GM04504 (cell line): ENCODE data around the gene VWC2L.

ENCODE experiments used
- DNase-seq: peaks from one replicate; pipeline ENCODE4 v3.0.0-alpha.2; 2012; ENCODE audit warnings: low read depth

VWC2L gene

DNA sequence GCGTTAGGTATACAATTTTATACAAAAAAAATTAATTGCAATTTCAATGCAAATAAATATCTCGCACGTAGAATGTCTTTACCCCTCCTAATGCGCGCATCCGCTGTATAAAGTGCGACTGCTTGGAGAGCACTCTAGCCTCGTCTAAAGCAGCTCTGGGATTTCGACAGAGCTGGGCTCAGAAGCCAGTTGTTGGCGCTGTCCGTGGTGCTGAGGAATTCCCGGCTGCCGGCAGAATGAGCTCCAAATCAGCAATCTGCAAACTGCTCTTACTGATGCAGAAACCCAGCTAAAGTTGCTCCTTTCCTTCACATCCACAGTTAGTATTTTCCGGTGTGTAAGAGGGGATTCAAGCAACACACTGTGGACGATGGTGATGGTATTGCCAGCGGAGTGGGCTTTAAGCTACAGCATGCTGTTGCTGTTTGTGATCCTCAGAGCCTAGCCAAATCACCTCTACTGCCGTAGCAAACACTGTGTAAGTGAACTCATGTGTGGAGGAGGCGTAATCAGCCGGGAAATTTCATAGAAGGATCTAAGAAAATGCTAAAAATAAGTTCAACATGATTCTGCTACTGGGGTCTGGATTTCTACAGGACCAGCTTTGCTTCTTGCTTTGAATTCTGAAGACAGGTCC lies at the start of gene VWC2L:
VWC2L (plus strand) TSS at position 137 of the 637 bp plus-strand sequence. CDS start 3,140 bp downstream, outside the sequence.
- peak; percentile 59 for DNase-seq

DNA sequence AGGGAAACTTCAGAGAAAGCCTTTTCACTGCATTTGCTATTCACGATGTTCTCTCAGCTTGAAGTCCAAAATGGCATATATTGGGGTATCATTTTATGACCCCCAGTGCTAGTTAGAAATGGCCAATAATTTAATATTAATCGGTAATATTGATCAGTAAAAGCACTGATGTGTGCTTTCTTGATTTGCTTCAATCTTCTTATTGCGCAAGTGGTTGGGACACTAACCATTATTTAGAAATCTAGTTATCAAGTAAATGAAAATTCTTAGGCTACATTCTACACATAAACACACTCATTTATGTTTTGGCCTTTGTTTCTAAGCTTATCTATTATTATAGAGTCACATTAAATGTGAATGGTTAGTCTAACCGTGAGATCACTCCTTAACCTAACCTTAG lies 49.7 kb upstream of the VWC2L start:
- DNase-seq, result no peak

DNA sequence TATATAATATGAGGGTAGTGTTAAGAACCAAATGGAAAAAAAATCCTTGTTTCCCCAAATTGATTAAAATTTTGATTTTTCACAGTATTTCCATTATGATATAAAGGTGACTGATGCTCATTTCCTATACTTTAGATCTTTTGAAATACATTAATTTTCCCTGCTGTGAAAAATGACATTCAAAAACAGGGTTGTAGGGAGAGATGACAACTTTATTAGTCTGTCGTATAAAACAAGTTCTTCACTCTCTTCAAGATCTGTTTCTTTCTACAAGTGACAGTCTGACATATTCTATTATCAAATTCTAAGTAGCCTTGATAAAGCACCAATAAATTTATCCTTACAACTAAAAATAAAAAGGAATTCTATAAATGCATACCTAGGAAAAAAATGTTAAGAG lies 45.3 kb upstream of the VWC2L start:
- no peak for DNase-seq

DNA sequence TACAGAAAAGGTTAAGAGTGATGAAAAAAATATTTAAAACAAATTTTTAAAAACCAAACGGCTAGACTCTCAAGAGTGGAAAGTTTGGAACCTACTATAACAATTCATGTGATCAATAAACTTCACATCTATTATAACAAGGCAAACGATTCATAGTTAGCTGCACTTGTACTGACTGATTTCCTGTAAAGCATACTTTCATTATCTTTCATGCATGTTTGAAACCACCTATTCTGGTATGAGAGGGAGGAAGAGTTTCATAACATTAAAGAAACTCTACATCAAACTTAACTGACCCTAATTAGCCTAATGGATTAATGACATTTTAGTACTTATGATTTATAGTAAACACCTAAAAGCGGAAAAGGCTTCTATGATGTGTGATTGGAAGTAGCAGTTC lies 43.7 kb upstream of the VWC2L start:
- no peak for DNase-seq

DNA sequence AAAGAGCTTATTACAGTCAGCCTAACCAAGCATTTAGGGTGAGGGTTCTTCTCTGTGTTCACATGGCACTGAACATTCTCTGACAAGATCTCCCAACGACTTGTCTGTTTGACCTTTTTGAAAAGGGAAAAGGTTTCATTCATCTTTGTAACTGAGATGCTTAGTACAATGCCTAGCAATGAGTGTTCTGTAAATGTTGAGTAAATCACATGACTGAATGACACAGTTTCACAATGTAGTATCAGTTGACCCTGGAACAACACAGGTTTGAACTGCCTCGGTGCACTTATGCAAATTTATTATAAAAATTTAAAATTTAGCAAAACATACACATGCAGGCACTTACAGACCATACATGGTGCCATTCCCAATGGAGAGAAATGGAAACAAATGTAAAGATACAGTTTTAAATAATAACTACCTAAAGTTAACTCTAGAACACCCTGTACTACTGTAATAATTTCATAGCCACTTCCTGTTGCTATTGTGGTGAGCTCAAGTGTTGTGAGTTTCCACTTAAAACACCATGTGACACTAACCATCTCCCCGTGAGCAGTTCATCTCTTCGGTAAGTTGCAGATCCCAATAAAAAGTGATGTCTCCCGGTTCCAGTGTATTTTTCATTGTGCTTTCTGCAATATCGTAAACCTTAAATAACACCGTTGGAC lies 34.1 kb upstream of the VWC2L start:
- no peak for DNase-seq

DNA sequence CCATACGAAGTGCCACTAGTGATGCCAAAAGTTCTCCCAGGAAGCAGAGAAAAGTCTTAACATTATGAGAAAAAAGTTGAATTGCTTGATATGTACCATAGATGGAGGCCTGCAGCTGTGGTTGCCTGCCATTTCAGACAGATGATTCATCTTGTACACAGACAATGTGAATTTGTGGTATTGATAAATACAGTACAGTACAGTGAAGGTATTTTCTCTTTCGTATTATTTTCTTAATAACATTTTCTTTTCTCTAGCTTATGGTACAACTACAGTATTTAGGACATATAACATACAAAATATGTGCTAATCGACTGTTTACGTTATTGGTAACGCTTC lies 33.6 kb upstream of the VWC2L start:
- no peak for DNase-seq

DNA sequence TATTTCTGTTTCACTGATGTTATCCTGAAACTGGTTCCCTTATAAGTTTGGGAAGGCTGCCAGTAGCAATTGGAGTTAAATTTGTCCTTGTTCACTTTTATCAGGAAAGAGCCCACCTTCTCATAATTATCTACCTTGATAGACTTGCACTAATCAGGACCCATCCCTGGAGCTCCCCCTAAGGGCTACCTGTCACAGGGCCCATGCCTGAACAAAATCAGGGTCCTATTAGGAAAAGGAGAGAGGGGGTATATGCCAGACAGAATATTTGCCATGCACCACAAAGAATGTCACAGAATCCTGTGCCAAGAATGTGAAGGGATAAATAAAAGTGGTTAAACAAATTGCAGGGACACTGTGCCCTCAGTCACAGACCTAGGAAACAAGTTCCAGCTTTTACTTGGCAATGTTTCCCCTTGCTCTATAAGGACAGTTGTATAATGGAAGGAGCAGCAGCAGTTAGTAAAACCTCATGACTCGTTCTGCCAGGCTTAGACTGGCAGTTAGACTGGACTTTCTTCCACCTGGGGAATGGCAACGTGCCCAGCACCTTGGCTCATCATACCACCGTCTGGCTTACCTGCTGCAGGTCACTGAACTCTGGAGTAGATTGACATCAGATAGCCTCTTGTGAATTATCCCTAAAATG lies 32.3 kb upstream of the VWC2L start:
- no peak for DNase-seq

DNA sequence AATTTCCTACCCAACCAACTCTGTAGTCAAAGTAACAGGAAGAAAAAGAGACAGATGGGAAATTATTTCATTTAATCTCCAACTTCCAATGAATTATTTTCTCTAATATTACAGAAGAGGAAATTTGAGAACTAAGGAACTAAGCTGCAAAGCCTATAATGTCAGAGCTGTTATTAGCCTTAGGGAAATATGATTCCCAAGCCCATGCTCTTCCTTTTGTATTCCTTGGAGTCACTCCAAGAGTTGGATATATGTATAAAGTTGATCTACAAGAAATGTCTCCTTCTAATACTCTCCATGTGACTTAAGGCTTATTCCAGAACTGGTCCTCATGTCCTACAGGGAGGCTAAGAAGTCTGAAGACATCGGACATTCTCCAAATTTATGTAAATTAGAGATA lies 31.6 kb upstream of the VWC2L start:
- no peak for DNase-seq

DNA sequence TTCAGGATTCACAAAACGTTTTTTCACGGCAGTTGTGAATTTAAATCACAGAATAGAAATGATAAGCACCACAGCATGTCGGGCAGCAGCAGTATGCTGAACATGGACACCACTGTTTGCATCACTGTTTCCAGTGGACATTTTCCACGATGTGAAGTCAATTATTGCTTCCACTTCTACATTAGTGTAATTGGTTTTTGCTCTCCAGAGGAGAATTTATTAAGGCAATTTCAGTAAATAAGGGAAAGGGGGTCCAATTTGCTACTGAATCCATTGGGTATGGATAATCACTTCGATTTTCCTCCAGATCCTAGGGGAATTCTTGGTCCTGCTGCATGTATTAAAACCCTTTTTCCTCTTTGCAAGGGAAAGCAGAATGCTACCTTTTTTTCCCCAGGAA lies 30.2 kb upstream of the VWC2L start:
- no peak for DNase-seq

DNA sequence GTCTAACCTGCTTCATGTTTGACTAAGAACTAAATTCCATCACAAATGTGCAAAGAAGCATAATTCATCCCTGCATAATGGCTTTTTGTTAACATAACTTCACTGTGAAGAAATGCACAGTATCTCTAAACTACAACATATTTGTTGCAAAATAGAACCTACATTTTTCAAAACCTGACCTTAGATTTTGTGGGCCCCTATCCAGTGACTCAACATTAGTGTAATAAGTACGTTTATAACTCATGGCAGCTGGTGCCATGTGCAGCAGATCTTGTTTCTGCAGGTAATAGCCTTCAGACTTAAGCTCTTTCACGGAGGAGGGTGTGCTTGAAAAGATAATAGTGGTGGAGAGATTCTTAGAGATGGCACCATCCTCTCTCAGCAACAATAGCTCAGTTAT lies 28.6 kb upstream of the VWC2L start:
- no peak for DNase-seq

DNA sequence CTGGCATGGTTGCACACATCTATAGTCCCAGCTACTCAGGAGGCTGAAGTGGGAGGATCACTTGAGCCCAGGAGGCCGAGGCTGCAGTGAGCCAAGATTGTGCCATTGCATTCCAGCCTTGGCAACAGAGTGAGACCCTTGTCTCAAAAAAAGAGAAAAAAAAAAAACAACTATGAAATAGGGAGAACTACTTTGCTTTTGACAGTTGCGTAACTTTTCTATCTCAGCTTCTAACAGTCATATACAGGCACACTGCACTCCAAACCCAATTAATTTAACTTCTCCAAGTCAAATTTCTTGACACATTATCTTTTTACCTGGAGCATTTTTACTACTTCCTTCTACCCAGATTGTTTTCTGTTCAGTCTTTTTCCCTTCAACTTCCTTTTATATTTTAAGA lies 24.1 kb upstream of the VWC2L start:
- no peak for DNase-seq

DNA sequence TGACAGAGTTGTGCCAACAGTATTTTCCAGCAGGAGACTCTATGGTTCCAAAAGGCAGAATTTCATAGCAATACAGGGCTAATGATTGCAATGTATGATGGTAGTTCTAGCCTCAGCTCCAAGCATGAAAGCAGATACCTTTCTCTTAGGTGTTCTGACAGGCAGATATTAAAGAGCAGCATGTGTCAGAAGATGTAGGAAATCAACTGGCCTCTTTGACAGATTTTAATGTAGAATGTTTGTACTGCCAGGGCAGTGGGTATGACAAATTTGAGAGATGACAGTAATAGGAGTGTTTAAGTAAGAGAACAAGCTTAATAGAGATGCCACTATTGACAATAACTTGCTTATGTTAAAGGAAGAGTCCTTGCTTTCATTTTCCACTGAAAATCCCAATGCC lies 21.5 kb upstream of the VWC2L start:
- no peak for DNase-seq

DNA sequence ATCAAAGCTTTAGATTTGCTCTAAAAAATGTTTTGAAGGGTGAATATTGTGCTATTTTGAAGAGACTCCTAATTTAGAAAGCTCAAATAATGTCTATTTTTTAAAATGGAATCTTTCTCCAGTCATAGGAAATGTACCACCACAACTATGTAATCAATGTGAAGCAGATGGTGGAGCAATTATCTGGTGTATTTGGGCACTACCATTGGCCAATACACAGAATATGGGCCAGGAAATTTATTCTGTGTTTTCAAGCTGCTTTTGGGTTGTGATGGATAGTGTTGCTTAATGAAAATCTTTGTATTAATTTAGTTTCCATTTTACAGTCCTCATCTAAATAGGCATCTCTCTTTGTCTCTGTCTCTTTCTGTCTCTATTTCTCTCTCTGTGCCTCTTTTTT lies 17.1 kb upstream of the VWC2L start:
- no peak for DNase-seq

DNA sequence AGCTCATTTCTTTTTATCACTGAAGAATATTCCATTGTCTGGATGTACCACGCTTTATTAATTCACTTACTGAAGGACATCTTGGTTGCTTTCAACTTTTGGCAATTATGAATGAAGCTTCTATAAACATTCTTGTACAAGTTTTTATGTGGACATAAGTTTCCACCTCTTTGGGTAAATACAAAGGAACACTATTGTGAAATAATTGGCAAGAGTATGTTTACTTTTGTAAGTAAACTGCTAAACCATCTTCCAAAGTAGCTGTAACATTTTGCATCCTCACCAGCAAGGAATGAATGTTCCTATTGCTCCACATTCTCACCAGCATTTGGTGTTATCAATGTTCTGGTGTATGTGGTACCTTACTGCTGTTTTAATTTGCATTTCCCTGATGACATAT lies 15.8 kb upstream of the VWC2L start:
- DNase-seq, result no peak

DNA sequence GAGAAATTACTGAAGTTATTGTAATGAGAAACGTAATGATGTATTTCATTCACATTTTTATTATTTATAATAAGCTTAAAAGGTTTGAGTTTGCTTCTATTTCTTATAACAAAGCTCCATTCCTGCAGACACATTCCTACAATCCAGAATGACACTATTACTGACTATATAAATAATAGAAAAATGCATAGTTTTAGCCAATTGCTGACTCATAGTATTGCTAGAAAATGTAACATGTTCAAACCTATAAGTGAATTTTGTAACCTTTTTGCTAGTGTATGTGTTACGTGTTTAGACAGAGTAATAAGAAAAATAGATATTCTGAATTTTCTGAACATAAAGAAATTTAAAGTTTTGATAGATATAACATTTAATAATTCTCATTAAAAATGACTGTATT lies 9.3 kb upstream of the VWC2L start:
- no peak for DNase-seq

DNA sequence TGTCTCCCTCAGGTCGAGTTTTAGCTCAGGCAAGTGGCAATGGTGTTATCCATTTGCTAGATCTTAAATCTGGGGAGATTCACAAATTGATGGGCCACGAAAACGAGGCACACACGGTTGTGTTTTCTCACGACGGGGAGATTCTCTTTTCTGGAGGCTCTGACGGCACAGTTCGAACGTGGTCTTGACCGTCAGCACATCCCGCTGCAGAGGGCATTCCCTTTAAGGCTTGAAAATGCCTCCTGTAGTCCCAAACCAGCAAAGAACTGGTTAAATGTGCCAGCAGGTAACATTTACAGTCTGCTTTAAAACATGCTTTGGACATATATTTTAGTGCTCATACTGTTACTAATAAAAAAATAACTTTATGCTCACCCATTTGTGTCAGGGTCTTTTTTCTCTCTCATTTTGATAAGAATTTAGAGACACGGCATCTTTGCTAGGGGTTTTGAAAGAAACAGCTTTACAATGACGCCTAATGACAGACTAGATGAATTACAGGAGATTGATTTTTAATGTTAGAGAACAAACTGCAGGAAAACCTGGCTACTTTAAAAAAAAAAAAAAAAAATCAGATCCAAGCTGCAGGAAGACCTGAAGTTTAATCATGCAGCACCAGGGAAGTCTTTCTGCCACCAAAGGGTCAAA lies 602 bp upstream of the VWC2L start:
- no peak for DNase-seq

DNA sequence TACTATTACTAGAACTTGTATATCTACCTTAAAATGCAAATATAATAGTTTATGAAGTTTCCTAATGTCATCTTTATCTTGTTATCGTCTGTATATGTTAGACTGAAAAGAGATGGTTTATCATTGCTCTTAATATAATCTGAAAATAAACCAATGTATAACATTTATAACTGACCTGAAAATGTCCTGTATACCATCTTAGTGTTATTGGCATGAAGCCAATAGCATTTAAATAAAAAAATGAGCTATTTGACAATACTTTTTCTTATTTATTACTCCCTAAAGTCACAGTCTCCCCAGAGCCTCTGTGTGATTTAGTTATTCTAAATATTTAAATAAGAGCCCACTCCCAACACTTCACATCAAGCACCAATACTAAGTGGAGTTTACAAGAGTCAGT lies 1.8 kb downstream of the VWC2L start:
- no peak for DNase-seq

DNA sequence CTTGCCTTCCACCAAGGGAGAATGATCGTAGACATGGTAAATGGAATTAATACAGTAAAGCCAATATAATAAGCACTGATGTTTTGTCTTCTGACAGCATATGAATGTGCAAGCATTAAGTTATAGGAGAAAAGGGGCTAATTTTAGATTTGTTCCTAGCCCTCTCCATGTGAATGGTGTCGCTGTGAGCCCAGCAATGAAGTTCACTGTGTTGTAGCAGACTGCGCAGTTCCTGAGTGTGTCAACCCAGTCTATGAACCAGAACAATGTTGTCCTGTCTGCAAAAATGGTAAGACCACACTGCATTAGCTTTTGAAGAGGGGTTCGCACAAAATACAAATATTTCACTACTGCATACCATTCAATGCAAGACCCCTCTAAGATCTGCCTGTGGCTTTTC lies 25.6 kb downstream of the VWC2L start:
- DNase-seq, result no peak

DNA sequence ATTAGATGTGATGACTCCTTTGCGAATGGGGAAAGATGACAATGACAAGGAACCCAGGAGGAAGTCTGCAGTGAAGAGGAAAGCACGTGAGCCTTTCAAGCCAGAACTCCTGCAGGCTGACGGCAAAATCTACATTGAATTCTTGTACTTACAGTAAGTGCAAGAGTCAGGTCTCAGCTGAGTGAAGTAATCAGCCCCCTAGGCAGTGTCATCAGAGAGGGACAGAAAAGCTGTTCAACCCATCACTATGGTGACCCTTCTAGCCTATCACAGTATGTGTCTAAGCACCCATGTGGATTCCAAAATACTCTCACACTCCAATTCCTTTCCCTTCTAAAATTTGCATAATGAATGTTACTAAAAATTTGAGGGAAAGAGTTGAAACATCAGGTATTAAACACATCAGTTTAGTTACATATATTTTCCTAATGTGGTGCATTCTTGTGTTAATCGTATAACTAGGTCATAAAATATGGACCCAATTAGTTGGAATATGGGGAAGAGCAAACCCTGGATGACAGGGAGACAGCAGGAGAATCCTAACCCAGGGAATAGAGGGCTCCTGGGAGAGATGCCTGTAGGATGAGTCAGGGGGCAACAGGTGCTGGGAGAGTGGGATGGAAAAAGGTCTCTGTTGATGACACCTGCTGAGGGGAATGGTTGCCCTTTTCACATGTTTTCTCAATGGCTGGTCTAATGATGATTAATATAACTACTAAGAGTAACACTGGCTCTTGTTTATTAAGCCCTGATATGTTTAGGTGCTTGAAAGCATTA lies 39.5 kb downstream of the VWC2L start:
- no peak for DNase-seq

DNA sequence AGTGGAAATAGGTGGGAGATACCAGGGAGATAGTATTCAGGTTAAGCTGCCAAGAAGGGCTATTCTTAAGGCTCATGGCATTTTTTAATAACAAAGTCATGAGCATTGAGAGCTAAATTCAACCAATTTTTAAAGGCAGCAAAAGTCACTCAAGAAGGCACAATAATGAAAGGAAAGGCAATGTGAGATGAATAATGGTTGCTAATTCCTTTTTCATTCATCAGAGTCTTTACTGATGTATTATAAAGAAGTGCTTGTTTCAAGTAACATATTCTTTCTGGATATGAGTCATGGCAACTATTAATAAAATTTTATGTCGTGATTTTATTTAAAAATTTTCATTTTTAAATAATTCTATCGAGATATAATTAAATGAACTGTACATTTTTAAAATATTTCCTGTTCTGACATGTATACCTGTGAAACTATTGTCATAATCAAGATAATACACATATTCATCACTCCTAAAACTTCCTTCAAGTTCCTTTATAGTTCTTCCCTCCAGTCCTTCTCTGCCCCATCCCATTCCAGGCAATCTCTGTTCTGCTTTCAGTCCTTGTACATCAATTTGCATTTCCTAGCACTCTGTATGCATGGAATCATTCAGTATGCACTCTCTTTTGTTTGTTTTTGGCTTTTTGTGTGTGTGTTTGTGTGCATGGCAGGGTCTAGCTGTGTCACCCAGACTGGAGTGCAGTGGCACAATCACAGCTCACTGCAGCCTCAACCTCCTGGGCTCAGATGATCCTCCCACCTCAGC lies 40.8 kb downstream of the VWC2L start:
- DNase-seq, result no peak

DNA sequence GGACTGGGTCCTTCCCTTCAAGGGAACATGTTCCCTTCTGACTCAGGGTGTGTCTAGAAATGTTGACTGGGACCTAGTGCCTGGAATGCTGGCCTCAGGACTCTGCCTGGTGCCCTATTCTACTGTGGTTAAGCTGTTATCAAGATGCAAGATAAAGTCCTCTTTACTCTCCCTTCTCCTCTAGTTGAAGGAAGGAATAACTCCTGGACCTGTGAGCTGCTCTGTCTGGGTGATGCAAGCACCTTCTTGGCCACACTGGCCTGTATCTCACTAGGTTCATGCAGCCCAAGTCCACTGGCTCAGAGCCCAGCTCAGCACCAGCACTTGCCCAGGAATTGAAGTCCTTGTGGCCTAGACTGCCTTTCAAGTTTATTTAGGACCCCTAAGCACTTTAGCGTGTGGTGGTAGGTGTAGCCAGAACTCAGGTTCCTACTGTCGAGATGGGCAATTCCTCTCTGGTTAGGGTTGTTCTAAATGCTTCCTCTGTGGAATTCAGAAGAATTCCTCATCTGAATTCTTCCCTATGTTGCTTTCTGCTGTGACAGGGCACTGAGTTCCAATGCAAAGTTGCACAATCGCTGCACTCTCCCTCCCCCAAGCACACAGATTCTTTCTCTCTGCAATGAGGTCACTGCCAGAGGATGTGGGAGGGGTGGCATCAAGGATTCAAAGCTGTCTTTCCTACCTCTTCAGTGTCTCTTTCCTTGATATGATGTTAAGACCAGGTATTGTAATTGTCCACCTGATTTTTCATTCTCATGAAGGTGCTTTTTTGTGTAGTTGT lies 54.7 kb downstream of the VWC2L start:
- peak; percentile 34 for DNase-seq
